ENCODE measurements around the gene RPS18. TPM values are rescaled to one million over a fixed set of nuclear protein-coding genes. Genes with fewer than 3 reads are reported as not detected.

RPS18 gene
- total RNA-seq, 1 donor from 2014 or later, result 12,112 TPM

DNA sequence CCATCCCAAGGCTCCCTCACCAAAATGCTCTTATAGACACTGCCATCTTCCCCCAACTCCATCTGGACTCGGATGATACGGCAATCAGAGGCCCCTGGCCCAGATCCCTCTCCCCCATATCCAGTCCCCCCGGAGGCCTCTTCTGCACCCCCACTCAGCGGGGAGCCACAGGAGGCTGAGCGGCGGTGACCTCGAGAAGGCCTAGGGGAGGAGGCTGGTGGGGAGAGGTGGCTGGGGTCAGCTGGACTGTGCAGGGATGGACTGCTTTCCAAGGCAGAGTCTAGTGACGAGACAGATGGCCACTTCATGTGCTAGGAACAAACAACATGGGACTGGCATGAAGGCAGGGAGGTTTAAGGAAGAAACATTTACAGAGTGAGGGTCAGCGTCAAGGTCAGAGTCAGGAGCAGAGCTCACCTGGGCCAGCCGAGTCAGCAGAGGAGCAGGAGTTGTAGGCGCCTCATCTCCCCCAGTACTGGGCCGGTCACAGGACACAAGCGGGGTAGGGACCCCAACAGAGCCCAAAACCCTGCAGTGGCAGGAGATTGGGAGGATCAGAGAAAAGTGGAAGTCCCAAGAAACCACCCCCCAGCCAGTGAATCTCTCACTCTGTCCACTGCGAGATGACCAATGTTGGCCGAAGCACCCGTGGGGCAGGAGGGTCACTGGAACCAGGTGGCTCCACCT, 21.3 kb downstream of the RPS18 start:
- Histone ChIP-seq H3K4me3 (ENCODE audit: low read depth, low read length) (no peak overlapping the region), H3K27me3 (ENCODE audit: control insufficient read depth, insufficient read depth, low read length) (no peaks in the 10 kb centered on the region), H3K36me3 (ENCODE audit: control insufficient read depth, insufficient read depth, low read length) (peaks cover 27% of the 10 kb centered on the region)
- TF ChIP-seq CTCF (IDR thresholded peaks at IDR 0.05; ENCODE audit: insufficient read depth, low read length, severe bottlenecking), result no peak
- FAIRE-seq (no peak), DNase-seq (ENCODE audit: low read depth) (no peak)

DNA sequence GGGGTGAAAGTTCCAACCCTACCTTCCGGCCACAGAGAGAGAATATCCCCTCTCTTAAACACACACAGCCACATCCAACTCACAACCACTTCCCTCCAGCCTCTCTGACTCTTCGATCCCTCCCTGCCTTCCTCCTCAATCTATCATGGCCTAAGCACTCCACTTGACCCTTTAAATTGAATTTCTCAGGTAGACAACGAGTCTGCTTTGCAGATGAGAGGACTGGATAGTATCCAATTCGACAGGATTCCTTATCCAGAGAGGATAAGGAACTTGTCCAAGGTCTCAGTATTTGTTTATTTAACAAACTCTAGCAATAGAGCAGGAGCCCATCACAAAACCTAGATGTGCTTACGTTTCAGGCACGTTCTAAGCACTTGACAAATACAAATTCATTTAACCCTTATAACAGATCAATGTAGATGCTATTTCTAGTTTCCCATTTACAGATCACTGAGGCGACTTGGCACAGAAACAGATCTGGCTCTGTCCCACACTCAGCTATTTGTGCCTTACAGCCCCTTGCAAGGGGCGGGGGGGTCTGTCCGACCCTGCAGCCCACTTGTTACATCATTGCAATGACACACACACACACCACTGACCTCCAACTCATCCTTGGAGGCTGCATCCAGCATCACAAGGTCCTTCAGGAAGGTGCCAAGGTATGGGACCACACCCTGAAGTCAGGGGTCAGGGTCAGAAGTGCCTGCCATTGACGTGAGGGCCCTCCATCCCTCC, 22.4 kb downstream of the RPS18 start:
- no peak for TF ChIP-seq CTCF (IDR thresholded peaks at IDR 0.05; ENCODE audit: insufficient read depth, low read length, severe bottlenecking)
- FAIRE-seq (no peak), DNase-seq (ENCODE audit: low read depth) (no peak)
- H3K4me3 ChIP-seq (ENCODE audit: low read depth, low read length), result no peak overlapping the region
- H3K27me3 ChIP-seq (ENCODE audit: control insufficient read depth, insufficient read depth, low read length), result no peaks in the 10 kb centered on the region
- H3K36me3 ChIP-seq (ENCODE audit: control insufficient read depth, insufficient read depth, low read length), result peaks cover 27% of the 10 kb centered on the region

- FAIRE-seq, result no peak
- no peak for DNase-seq (ENCODE audit: low read depth)
- H3K27me3 ChIP-seq (ENCODE audit: control insufficient read depth, insufficient read depth, low read length), result no peaks in the 10 kb centered on the region
- H3K4me3 ChIP-seq (ENCODE audit: low read depth, low read length), result no peak overlapping the region
- H3K36me3 ChIP-seq (ENCODE audit: control insufficient read depth, insufficient read depth, low read length), result peaks cover 27% of the 10 kb centered on the region
- no peak for TF ChIP-seq CTCF (IDR thresholded peaks at IDR 0.05; ENCODE audit: insufficient read depth, low read length, severe bottlenecking)
These were observed 23.9 kb downstream of the RPS18 start for GRCh38 chr6:33295621-33296369.

DNA sequence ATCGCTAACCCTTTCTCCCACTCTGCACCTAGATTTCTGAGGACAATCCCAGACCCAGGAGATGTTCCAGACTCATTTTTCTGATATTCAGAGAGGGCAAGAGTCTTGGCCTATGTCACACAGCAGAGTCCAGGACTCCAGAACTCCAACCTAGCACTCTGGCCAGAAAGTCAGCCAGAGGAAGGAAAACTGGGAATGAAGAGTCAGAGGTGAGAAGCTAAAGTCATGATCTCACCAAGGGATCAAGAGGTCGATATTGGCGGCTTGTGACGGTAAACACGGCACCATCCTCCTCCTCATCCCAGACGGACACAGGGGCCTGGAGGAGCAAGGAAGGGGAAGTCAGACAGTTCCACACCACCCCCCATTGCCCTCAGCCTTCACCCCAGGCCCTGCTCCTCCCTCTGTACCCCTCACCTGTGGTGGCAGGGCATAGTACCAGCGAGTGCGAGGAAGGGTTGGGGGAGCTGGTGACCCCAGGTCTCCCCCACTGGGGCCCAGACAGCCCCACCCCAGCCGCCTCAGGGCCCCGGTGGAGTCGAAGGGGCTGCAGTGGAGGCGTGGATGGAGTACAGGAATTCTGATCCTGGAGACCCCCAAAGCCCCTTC, 25.0 kb downstream of the RPS18 start:
- DNase-seq (ENCODE audit: low read depth) (no peak), FAIRE-seq (no peak)
- H3K36me3 ChIP-seq (ENCODE audit: control insufficient read depth, insufficient read depth, low read length), result peaks cover 24% of the 10 kb centered on the region
- TF ChIP-seq CTCF (IDR thresholded peaks at IDR 0.05; ENCODE audit: insufficient read depth, low read length, severe bottlenecking), result no peak
- peak overlapping the region; percentile 90 for H3K4me3 ChIP-seq (ENCODE audit: low read depth, low read length)
- H3K27me3 ChIP-seq (ENCODE audit: control insufficient read depth, insufficient read depth, low read length), result no peaks in the 10 kb centered on the region

DNA sequence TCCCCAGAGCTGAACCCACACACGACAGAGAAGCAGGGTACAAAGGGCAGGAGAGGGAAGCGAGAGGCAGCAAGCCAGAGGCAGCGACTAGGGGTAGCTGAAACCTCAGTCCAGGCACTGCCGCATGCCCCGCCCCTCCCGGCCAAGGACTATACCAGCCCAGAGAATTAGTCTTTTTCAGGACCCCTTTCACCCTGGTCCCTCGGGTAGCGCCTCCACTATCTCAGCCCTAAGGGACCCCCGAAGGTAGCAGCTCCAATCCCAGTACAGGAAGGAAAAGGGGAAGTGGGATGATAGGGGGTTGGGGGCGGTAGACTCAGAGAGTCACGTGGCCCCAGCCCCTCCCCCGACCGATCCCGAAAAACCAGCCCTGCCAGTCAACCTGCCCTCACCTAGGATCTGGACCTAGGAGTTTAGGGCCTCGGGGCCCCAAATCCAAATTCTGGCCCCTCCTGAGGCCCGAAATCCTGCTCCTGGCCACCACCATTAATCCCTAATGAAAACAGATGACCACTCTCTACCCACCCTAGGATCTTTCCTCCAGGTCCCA, 25.6 kb downstream of the RPS18 start:
- Histone ChIP-seq H3K27me3 (ENCODE audit: control insufficient read depth, insufficient read depth, low read length) (no peaks in the 10 kb centered on the region), H3K36me3 (ENCODE audit: control insufficient read depth, insufficient read depth, low read length) (peaks cover 24% of the 10 kb centered on the region), H3K4me3 (ENCODE audit: low read depth, low read length) (peak overlapping the region; percentile 90)
- DNase-seq (ENCODE audit: low read depth) (peak; percentile 65), FAIRE-seq (no peak)
- no peak for TF ChIP-seq CTCF (IDR thresholded peaks at IDR 0.05; ENCODE audit: insufficient read depth, low read length, severe bottlenecking)
